Caco-2 (cell line): ENCODE data around the gene YJU2. TPM values are rescaled to one million over a fixed set of nuclear protein-coding genes. Genes with fewer than 3 reads are reported as not detected.

Experiments
- BruUV-seq: library from RNA; stranded (reverse); fragments of 400-500 nt; replicated peaks from 2 replicates; lab custom pipeline; 2021; lab: Mats Ljungman, UMichigan
- CTCF ChIA-PET: fragments of 300-600 bp; sonication (Branson Sonifier 250); formaldehyde crosslinking; loops from one replicate; lab custom pipeline; 2022; ENCODE audit warnings: antibody characterized with exemption; lab: Charles Lee
- POLR2A ChIA-PET: fragments of 300-600 bp; sonication (Branson Sonifier 250); formaldehyde crosslinking; loops from one replicate; lab custom pipeline; 2022; ENCODE audit warnings: antibody characterized with exemption; lab: Charles Lee
- DNase-seq, 2 experiments: peaks; one replicate each; pipeline versions ENCODE4 v3.0.0 to v3.0.0-alpha.2; 2020 to 2022
- H3K27me3 ChIP-seq: replicated peaks from 2 replicates; pipeline ENCODE4 v1.6.0; 2011; ENCODE audit warnings: low read length; ENCODE audit not compliant: control insufficient read depth, insufficient read depth
- H3K36me3 ChIP-seq: 2 replicates; pipeline ENCODE4 v1.5.1; 2011; ENCODE audit warnings: low read length; ENCODE audit not compliant: control insufficient read depth, insufficient read depth
- H3K4me1 ChIP-seq: fragments of 250-450 bp; sonication (Bioruptor Pico); 2 replicates; pipeline ENCODE4 v1.5.1; 2020; ENCODE audit warnings: mild to moderate bottlenecking
- H3K4me3 ChIP-seq: 2 replicates; pipeline ENCODE4 v1.5.1; 2011; ENCODE audit warnings: low read depth, mild to moderate bottlenecking, control low read depth, low read length
- H3K9me3 ChIP-seq: fragments of 250-450 bp; sonication (Bioruptor Pico); 2 replicates; pipeline ENCODE4 v1.5.1; 2020; ENCODE audit warnings: mild to moderate bottlenecking, moderate library complexity
- H3K27ac Mint-ChIP-seq: one replicate; pipeline ENCODE4 v1.8.0; 2022; ENCODE audit warnings: mixed read lengths; ENCODE audit not compliant: unreplicated experiment
- H3K27me3 Mint-ChIP-seq: one replicate; pipeline ENCODE4 v1.8.0; 2022; ENCODE audit warnings: mixed read lengths; ENCODE audit not compliant: insufficient read depth, unreplicated experiment
- H3K36me3 Mint-ChIP-seq: one replicate; pipeline ENCODE4 v1.8.0; 2022; ENCODE audit warnings: mild to moderate bottlenecking, mixed read lengths; ENCODE audit not compliant: insufficient read depth, unreplicated experiment
- H3K4me1 Mint-ChIP-seq: one replicate; pipeline ENCODE4 v1.8.0; 2022; ENCODE audit warnings: low read depth, mixed read lengths; ENCODE audit not compliant: unreplicated experiment
- H3K4me3 Mint-ChIP-seq: one replicate; pipeline ENCODE4 v1.8.0; 2022; ENCODE audit warnings: mild to moderate bottlenecking, moderate library complexity, mixed read lengths; ENCODE audit not compliant: unreplicated experiment
- H3K9me3 Mint-ChIP-seq: one replicate; pipeline ENCODE4 v1.8.0; 2022; ENCODE audit warnings: mixed read lengths; ENCODE audit not compliant: unreplicated experiment
- CTCF ChIP-seq, 2 experiments: fragments of 200-600 bp in 1 of 2; IDR thresholded peaks; 1 replicate in 1 of 2; 2 replicates in 1 of 2; pipeline versions ENCODE4 v1.5.1 to v1.8.0; 2011 to 2022; ENCODE audit warnings: antibody characterized with exemption in 1 of 2, control low read depth in 1 of 2, inconsistent platforms in 1 of 2, low read depth in 1 of 2, low read length in 1 of 2, mild to moderate bottlenecking in 1 of 2, moderate library complexity in 1 of 2; ENCODE audit not compliant: insufficient read depth in 1 of 2, severe bottlenecking in 1 of 2, unreplicated experiment in 1 of 2
- intact Hi-C: fragments of 100-400 bp; cut with micrococcal nuclease; formaldehyde crosslinking; loops from one replicate; pipeline ENCODE4 v1.10.0; 2022; ENCODE audit not compliant: unreplicated experiment
- total RNA-seq: library from RNA; stranded (reverse); gene quantifications from 2 replicates; pipeline ENCODE4 v1.2.3, GENCODE V29; 2022

YJU2 gene
- total RNA-seq, 1 experiment from 2014 or later: 19.5 TPM

DNA sequence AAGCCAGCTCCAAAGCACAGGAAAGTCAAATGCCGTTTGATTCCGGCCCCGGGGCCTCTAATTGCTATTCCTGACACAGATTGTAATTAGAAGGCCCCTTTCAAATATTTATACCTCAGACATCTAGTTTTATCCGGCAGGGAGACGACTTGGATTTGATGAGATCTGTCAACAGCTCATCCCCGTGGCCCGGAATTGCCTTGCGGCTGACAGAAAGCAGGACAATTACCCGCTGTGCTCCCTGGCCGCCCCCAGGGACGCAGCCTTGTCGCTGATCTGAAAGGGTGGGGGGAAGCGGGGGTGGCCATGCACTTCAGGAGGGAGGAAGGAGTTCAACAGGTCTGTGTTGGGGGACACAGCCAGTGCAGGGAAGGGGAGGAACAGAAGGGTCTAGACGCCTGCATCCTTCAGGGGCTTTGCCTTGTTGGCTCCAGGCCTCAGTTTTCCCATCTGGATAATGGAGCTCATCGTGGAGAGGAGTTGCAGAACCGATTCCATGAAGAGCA is 30.4 kb downstream of the YJU2 start:
- peaks cover 7% of the 10 kb centered on the region for H3K27me3 Mint-ChIP-seq
- H3K4me3 Mint-ChIP-seq: no peak overlapping the region
- no peak for TF ChIP-seq CTCF (IDR thresholded peaks at IDR 0.05; ENCODE audit: insufficient read depth in 1 of 2, low read depth in 1 of 2, low read length in 1 of 2, severe bottlenecking in 1 of 2, unreplicated experiment in 1 of 2)
- 0 out of 2 replicates have a peak, but pooled peaks cover 3% of the 10 kb centered on the region for H3K4me1 ChIP-seq
- H3K4me1 Mint-ChIP-seq: peaks cover 7% of the 10 kb centered on the region
- H3K9me3 Mint-ChIP-seq: no peaks in the 10 kb centered on the region
- intact Hi-C loops: no loop called here
- ChIA-PET POLR2A (no interaction called here), CTCF (interaction anchor here (0.9 kb wide), 1 partner anchor 65 kb away, joined by 4 read pairs; no protein-coding TSS in a partner anchor)
- BruUV-seq: no TSS peak
- no peaks in the 10 kb centered on the region for H3K9me3 ChIP-seq
- H3K27ac Mint-ChIP-seq: no peak overlapping the region
- no peaks in the 10 kb centered on the region for H3K36me3 ChIP-seq
- H3K27me3 ChIP-seq: no peaks in the 10 kb centered on the region
- H3K4me3 ChIP-seq: no peak overlapping the region
- DNase-seq: no peak
- no peaks in the 10 kb centered on the region for H3K36me3 Mint-ChIP-seq

DNA sequence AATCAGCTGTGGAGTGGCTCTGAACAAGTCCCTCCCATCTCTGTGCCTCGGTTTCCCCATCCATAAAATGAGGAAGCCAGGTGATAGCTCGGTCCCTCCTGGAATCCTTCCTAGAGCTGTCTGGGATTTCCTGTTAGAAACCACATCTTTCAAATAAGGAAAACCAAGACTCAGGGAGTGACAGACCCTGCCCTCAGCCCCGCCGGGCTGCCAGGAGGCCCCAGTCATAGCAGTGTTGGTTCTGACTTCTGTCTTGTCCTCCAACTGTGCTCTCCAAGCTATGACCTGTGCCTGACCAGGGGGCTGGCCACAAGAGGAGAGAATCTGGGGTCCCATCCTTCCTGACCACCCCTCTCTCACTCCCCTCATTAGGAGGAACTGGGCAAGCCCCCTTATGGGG is 31.1 kb downstream of the YJU2 start:
- BruUV-seq: no TSS peak
- no peak overlapping the region for H3K27ac Mint-ChIP-seq

More for the DNA sequence above, 31.1 kb downstream of the YJU2 start:
- H3K4me3 Mint-ChIP-seq: no peak overlapping the region
- H3K27me3 Mint-ChIP-seq: peaks cover 7% of the 10 kb centered on the region
- intact Hi-C loops: no loop called here
- H3K27me3 ChIP-seq: no peaks in the 10 kb centered on the region
- POLR2A ChIA-PET: no interaction called here
- no peak overlapping the region for H3K4me3 ChIP-seq
- no peaks in the 10 kb centered on the region for H3K36me3 Mint-ChIP-seq
- 0 out of 2 replicates have a peak, but pooled peaks cover 3% of the 10 kb centered on the region for H3K4me1 ChIP-seq
- no peak for DNase-seq
- CTCF ChIA-PET: interaction anchor here (1.4 kb wide), 1 partner anchor 10 kb away, joined by 11 read pairs; no protein-coding TSS in a partner anchor
- H3K36me3 ChIP-seq: no peaks in the 10 kb centered on the region
- no peak for TF ChIP-seq CTCF (IDR thresholded peaks at IDR 0.05; ENCODE audit: insufficient read depth in 1 of 2, low read depth in 1 of 2, low read length in 1 of 2, severe bottlenecking in 1 of 2, unreplicated experiment in 1 of 2)
- H3K9me3 Mint-ChIP-seq: no peaks in the 10 kb centered on the region
- peaks cover 7% of the 10 kb centered on the region for H3K4me1 Mint-ChIP-seq
- no peaks in the 10 kb centered on the region for H3K9me3 ChIP-seq
